GM10266 (cell line): ENCODE measurements around the gene IL21.

Experiments used
- DNase-seq: peaks from one replicate; pipeline ENCODE4 v3.0.0; 2012; ENCODE audit errors: extremely low spot score
- CTCF ChIP-seq: IDR thresholded peaks from 2 replicates; pipeline ENCODE4 v1.5.1; 2012; ENCODE audit warnings: mild to moderate bottlenecking, low read depth; ENCODE audit not compliant: control insufficient read depth, insufficient read depth; ENCODE audit errors: missing control alignments

The IL21 gene

DNA sequence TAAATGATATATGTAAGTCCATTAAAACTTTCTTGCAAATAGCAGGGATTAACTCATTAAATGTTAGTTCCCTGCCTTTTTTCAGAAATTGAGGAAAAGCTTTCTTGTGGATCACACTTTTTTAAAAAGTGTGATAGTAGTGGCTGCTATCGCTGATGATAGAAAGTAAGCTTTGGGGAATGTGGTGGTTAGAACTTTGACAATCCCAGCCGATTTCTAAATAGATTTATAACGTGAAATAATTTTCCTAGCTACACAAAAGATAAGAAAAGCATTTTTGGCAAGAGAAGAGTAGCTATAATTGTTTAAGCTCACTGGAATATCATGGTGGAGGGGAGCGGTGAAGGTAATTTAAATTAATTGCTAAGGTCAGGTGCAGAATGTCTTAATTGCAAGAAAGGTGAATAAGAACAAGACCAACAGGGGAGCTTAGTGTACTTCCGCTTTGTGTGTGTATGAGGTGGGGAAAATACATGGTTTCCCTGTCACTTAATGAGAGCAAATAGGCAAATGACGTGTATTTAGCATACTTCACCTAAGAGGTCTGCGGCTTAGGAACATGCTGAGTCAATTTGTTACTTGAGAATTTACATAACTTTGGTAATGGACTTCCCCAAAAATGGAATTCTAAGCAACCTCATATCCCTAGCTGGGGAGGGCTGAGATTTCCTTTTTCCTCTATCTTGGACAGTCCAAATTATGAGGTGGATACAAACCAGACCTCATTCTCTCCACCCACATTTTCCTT, 11.7 kb upstream of the IL21 start:
- DNase-seq: peak; percentile 20
- TF ChIP-seq CTCF: no peak

GRCh38 chr4:122625156-122625555, 4.3 kb upstream of the IL21 start:
- no peak for DNase-seq
- TF ChIP-seq CTCF: no peak

DNA sequence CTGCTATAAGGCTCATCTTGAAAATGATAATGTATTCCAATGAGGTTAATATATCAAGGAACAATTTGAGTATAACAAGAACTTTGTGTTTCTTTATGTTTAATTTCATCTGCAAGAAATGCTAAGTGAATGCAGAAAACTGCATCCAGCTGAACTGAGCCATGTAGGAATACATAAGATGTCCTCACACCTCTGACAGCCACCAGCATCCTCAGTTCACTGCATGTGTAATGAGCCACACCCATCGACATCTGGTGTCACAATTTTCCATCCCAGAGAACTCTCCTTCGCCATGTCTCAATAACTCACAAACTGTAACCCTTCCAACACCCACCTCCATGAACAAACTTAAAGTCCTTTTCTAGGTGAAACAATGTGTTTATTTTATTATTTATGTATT, 3.3 kb upstream of the IL21 start:
- no peak for TF ChIP-seq CTCF
- no peak for DNase-seq

DNA sequence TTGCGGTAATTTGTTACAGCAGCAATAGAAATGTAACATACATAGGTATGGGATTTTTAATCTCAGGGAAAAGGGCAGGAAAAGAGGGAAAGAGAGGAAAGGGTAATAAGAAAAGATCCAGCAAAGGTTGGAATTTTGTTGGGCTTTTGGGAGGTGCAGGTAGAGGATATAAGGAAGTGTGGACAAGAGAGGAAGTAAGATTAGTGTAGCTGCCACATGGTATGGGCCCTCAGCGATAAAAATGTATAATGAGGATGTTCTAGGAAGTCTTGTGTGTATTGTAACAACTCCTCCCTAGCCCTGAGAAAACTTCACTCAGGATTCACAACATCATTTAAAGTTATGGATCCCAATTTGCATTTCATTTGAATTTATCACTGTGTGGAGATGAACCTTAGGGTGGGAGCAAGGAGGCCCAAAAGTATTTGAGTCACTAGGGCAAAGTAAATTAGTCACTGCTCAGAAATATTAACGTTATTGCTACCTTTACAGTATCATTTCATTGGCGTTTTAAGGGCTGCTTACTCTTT, 2.8 kb upstream of the IL21 start:
- DNase-seq: no peak
- no peak for TF ChIP-seq CTCF

DNA sequence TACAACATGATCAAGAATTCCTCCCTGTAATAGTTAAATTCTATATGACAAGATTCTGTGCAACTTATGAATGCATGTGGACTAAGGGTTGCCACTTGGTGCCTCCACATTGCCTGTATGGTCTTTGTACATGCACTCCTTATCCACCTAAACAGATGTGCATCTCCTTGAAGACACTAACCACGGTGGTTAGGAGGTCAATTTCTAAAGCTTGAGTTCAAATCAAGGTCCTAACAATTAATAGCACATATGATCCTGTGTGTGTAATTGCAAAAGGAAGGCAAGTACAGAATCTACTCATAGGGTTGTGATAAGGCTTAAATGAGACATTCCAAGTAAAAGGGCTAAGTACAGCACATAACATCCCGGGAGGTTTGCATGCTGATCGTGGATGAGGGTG, 1.5 kb upstream of the IL21 start:
- no peak for DNase-seq
- no peak for TF ChIP-seq CTCF

DNA sequence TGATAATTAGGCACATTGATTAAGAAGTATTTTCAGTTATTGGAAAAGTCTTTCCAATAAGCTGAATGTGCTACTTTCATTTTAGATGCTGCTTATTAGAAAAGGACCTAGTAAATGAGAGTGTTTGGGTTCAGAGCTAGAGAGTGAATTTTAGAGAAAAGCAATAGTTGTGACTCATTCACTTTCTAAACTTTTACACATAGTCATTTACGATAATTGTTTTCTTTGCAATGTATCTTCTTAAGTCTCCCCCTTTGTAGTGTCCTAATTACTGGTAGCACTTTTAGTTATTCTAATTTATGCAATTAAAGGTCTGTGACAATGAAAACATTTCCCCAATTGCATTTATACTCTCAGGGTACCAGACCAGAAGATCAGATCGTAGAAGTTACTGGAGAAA, 1.3 kb downstream of the IL21 start:
- TF ChIP-seq CTCF: no peak
- DNase-seq: no peak
